Measurements from ENCODE around the gene MGAM2. TPM values are rescaled to one million over a fixed set of nuclear protein-coding genes. Genes with fewer than 3 reads are reported as not detected.

The MGAM2 gene
- total RNA-seq, 2 experiments from 2014 or later: not detected

- intact Hi-C loops (cut with micrococcal nuclease): no loop called here
- Mint-ChIP-seq H3K27me3 (peaks cover 11% of the 10 kb centered on the region), H3K9me3 (no peaks in the 10 kb centered on the region), H3K4me3 (no peak overlapping the region), H3K27ac (no peak overlapping the region), H3K36me3 (ENCODE audit: low read depth) (no peaks in the 10 kb centered on the region), H3K4me1 (ENCODE audit: low read depth) (no peaks in the 10 kb centered on the region)
- DNase-seq (no peak), ATAC-seq (no peak)
- POLR2A ChIA-PET: no interaction called here
- TF ChIP-seq, protein P1, sequence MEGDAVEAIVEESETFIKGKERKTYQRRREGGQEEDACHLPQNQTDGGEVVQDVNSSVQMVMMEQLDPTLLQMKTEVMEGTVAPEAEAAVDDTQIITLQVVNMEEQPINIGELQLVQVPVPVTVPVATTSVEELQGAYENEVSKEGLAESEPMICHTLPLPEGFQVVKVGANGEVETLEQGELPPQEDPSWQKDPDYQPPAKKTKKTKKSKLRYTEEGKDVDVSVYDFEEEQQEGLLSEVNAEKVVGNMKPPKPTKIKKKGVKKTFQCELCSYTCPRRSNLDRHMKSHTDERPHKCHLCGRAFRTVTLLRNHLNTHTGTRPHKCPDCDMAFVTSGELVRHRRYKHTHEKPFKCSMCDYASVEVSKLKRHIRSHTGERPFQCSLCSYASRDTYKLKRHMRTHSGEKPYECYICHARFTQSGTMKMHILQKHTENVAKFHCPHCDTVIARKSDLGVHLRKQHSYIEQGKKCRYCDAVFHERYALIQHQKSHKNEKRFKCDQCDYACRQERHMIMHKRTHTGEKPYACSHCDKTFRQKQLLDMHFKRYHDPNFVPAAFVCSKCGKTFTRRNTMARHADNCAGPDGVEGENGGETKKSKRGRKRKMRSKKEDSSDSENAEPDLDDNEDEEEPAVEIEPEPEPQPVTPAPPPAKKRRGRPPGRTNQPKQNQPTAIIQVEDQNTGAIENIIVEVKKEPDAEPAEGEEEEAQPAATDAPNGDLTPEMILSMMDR (IDR thresholded peaks at IDR 0.05): no peak
- CTCF ChIA-PET: interaction anchor here (0.6 to 1.1 kb wide), 2 partner anchors 133 to 326 kb away, joined by 3 to 4 read pairs; no protein-coding TSS in a partner anchor
Observed at GRCh38 chr7:142108728-142109505, 2.6 kb upstream of the MGAM2 start.

GRCh38 chr7:142110098-142110497, 1.4 kb upstream of the MGAM2 start:
- no peak overlapping the region for H3K27ac Mint-ChIP-seq
- no peaks in the 10 kb centered on the region for H3K36me3 Mint-ChIP-seq (ENCODE audit: low read depth)
- DNase-seq (no peak), ATAC-seq (no peak)
- H3K4me3 Mint-ChIP-seq: no peak overlapping the region
- H3K9me3 Mint-ChIP-seq: no peaks in the 10 kb centered on the region
- intact Hi-C loops (cut with micrococcal nuclease): no loop called here
- ChIA-PET CTCF (interaction anchor here (0.6 kb wide), 1 partner anchor 143 kb away, joined by 3 read pairs; no protein-coding TSS in a partner anchor), POLR2A (no interaction called here)
- peaks cover 9% of the 10 kb centered on the region for H3K27me3 Mint-ChIP-seq
- no peaks in the 10 kb centered on the region for H3K4me1 Mint-ChIP-seq (ENCODE audit: low read depth)
- TF ChIP-seq, protein P1 (IDR thresholded peaks at IDR 0.05): no peak

DNA sequence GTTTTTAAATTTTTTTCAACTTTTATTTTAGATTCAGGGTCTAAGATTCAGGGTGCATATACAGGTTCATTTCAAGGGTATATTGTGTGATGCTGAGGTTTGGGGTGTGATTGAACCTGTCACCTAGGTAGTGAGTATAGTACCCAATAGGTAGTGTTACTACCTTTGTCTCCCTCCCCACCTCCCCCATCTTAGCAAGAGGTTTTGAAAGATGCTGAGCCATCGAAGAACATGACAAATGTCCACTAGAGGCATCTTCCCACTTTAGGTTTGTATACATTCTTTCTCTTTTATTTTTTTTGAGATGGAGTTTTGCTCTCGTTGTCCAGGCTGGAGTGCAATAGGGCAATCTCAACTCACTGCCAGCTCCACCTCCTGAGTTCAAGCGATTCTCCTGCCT, 880 bp upstream of the MGAM2 start:
- Mint-ChIP-seq H3K4me3 (no peak overlapping the region), H3K9me3 (no peaks in the 10 kb centered on the region), H3K4me1 (ENCODE audit: low read depth) (no peaks in the 10 kb centered on the region), H3K27ac (no peak overlapping the region), H3K36me3 (ENCODE audit: low read depth) (no peaks in the 10 kb centered on the region), H3K27me3 (peaks cover 9% of the 10 kb centered on the region)
- POLR2A ChIA-PET: no interaction called here
- DNase-seq (no peak), ATAC-seq (no peak)
- intact Hi-C loops (cut with micrococcal nuclease): no loop called here
- TF ChIP-seq, protein P1 (IDR thresholded peaks at IDR 0.05): no peak
- CTCF ChIA-PET: interaction anchor here (0.8 kb wide), 1 partner anchor 134 kb away, joined by 3 read pairs; no protein-coding TSS in a partner anchor

- Mint-ChIP-seq H3K36me3 (ENCODE audit: low read depth) (no peaks in the 10 kb centered on the region), H3K27me3 (peaks cover 9% of the 10 kb centered on the region), H3K4me3 (no peak overlapping the region), H3K4me1 (ENCODE audit: low read depth) (no peaks in the 10 kb centered on the region), H3K27ac (no peak overlapping the region), H3K9me3 (no peaks in the 10 kb centered on the region)
- POLR2A ChIA-PET: no interaction called here
- TF ChIP-seq, protein P1 (IDR thresholded peaks at IDR 0.05): no peak
- intact Hi-C loops (cut with micrococcal nuclease): no loop called here
- CTCF ChIA-PET: no interaction called here
- ATAC-seq: no peak
- no peak for DNase-seq
Observed at GRCh38 chr7:142112086-142112485, 568 bp downstream of the MGAM2 start.

GRCh38 chr7:142114207-142114606, 2.7 kb downstream of the MGAM2 start:
- ATAC-seq: no peak
- H3K36me3 Mint-ChIP-seq (ENCODE audit: low read depth): no peaks in the 10 kb centered on the region
- no peak overlapping the region for H3K27ac Mint-ChIP-seq
- no peaks in the 10 kb centered on the region for H3K4me1 Mint-ChIP-seq (ENCODE audit: low read depth)
- TF ChIP-seq, protein P1 (IDR thresholded peaks at IDR 0.05): no peak
- no peak overlapping the region for H3K4me3 Mint-ChIP-seq
- no peaks in the 10 kb centered on the region for H3K9me3 Mint-ChIP-seq
- ChIA-PET CTCF (no interaction called here), POLR2A (no interaction called here)
- no peak for DNase-seq
- intact Hi-C loops (cut with micrococcal nuclease): no loop called here
- peaks cover 9% of the 10 kb centered on the region for H3K27me3 Mint-ChIP-seq
